Measurements from ENCODE around the gene TTC28. TPM values are rescaled to one million over a fixed set of nuclear protein-coding genes. Genes with fewer than 3 reads are reported as not detected.

Gene TTC28
- total RNA-seq, 1 experiment from 2014 or later = 0.12 TPM

GRCh38 chr22:28407645-28408044, 272.0 kb downstream of the TTC28 start:
- Histone ChIP-seq H3K9me3 (ENCODE audit: control insufficient read depth in 1 of 2, insufficient read depth in 1 of 2, low read depth in 1 of 2, low read length in 2 of 2) (no peaks in the 10 kb centered on the region), H4K20me1 (ENCODE audit: insufficient read depth) (no peaks in the 10 kb centered on the region), H3K27me3 (ENCODE audit: insufficient read depth, low read length) (peaks cover 67% of the 10 kb centered on the region), H3K4me1 (ENCODE audit: control insufficient read depth in 1 of 2, insufficient read depth in 2 of 2, low read length in 2 of 2) (no peaks in the 10 kb centered on the region), H3K9ac (ENCODE audit: low read length) (no peak overlapping the region), H3K4me2 (ENCODE audit: low read length) (no peak overlapping the region), H3K36me3 (ENCODE audit: control insufficient read depth in 1 of 2, insufficient read depth in 2 of 2, low read length in 2 of 2) (no peaks in the 10 kb centered on the region), H2AFZ (ENCODE audit: low read depth, low read length, poor library complexity, severe bottlenecking) (no peak overlapping the region), H3K27ac (ENCODE audit: low read depth, low read length) (no peak overlapping the region), H3K79me2 (ENCODE audit: insufficient read depth, low read length) (no peaks in the 10 kb centered on the region), H3K9me2 (ENCODE audit: insufficient read depth) (no peaks in the 10 kb centered on the region), H3K4me3 (replicated peaks in 1 of 2; ENCODE audit: low read depth in 1 of 2, low read length in 2 of 2) (no peak overlapping the region)
- no peak for TF ChIP-seq ATF3 (IDR thresholded peaks at IDR 0.05)
- no peak for TF ChIP-seq RAD21 (IDR thresholded peaks at IDR 0.05; ENCODE audit: low read depth)
- TF ChIP-seq SP1 (IDR thresholded peaks at IDR 0.05; ENCODE audit: low read depth) = no peak
- TF ChIP-seq SRF (IDR thresholded peaks at IDR 0.05; ENCODE audit: low read depth) = no peak
- TF ChIP-seq SIN3A (IDR thresholded peaks at IDR 0.05; ENCODE audit: low read depth) = no peak
- no peak for TF ChIP-seq ZNF274 (IDR thresholded peaks at IDR 0.05; ENCODE audit: low read depth, low read length)
- no peak for TF ChIP-seq JUND (IDR thresholded peaks at IDR 0.05)
- TF ChIP-seq CBX3 (IDR thresholded peaks at IDR 0.05; ENCODE audit: low read depth) = no peak
- no peak for TF ChIP-seq REST (IDR thresholded peaks at IDR 0.05; ENCODE audit: low read depth)
- TF ChIP-seq EZH2 (IDR thresholded peaks at IDR 0.05) = no peak
- TF ChIP-seq, protein P1, sequence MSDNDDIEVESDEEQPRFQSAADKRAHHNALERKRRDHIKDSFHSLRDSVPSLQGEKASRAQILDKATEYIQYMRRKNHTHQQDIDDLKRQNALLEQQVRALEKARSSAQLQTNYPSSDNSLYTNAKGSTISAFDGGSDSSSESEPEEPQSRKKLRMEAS (IDR thresholded peaks at IDR 0.05) = no peak
- no peak for TF ChIP-seq TCF7L2 (IDR thresholded peaks at IDR 0.05; ENCODE audit: borderline replicate concordance, extremely low read depth, insufficient read depth, insufficient read length)
- TF ChIP-seq CEBPB (IDR thresholded peaks at IDR 0.05; ENCODE audit: low read depth) = no peak
- no peak for TF ChIP-seq EZH2phosphoT487 (IDR thresholded peaks at IDR 0.05; ENCODE audit: borderline replicate concordance)
- TF ChIP-seq ZBTB33 (IDR thresholded peaks at IDR 0.05; ENCODE audit: extremely low read depth, insufficient replicate concordance, low read length) = no peak
- TF ChIP-seq ZFX (IDR thresholded peaks at IDR 0.05) = no peak
- TF ChIP-seq POLR2A (IDR thresholded peaks at IDR 0.05; ENCODE audit: borderline replicate concordance, extremely low read depth, insufficient read depth, insufficient read length) = no peak
- TF ChIP-seq EGR1 (IDR thresholded peaks at IDR 0.05; ENCODE audit: low read depth) = no peak
- DNase-seq (ENCODE audit: low read depth, low spot score) (no peak), ATAC-seq (no peak)
- intact Hi-C loops (cut with micrococcal nuclease) = no loop called here
- ChIA-PET RAD21 (ENCODE audit: low non-redundant PET in 1 of 2, low total read pairs in 2 of 2, uncharacterized antibody in 2 of 2, unreplicated experiment in 2 of 2) (no interaction called here), POLR2A (no interaction called here), CTCF (no interaction called here)
- BruUV-seq (replicated peaks) = no TSS peak
